GM19372 (cell line): ENCODE data around the gene MRPS15.
A peak's percentile ranks its signal among the peaks of the same experiment; 100 is the strongest.
"Not testable (repeated sequence)": the region's sequence is repeated elsewhere in the genome, so short reads cannot be mapped to it uniquely, and the experiment has no call there.

Source experiments
- ATAC-seq: cut with Tn5 transposase; IDR thresholded peaks from one replicate; pipeline ENCODE4 v1.9.1; 2021; ENCODE audit warnings: mild to moderate bottlenecking, low read depth, moderate library complexity; ENCODE audit not compliant: unreplicated experiment

Gene MRPS15

DNA sequence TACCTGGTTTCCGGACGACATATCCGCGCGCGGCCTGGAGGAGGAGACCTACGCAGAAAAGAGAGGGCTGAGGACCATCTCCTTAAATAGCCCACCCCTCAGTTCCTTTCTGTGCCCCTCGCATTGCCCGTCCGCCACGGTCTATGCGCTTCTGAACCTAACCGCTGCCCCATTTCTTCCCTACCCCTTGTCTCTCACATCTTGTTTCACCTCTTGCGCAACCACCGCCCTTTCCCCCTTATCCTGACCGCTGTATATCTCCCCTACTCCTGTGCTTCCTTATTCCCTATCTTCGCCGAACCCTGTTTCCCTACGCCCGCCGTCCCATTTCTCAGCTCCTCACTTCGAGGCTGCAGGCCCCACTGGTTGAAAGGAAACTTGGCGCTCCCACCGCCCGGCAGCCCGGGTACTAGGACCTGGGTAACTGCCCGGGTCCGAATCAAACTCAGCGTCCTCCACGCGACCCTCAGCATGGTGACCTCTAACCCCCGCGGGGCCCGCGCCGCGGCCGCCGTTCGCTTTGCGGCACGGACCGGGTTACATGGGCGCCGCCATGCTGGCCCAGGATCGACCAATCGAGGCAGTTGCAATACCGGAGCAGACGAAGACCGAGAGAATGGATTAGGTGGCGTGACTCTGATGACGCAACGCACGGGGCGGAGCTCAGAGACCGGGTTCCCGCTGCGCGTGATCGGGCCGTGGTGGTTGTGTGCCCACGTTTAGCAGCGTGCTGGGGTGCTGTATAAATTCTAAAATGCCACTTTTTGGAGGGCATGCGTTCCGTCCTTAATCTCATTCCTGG, at the start of gene MRPS15:
MRPS15 (minus strand) TSS at position 582 of the 802 bp plus-strand sequence; CDS start at position 473, 109 bp downstream.
- peak; percentile 94 for ATAC-seq

DNA sequence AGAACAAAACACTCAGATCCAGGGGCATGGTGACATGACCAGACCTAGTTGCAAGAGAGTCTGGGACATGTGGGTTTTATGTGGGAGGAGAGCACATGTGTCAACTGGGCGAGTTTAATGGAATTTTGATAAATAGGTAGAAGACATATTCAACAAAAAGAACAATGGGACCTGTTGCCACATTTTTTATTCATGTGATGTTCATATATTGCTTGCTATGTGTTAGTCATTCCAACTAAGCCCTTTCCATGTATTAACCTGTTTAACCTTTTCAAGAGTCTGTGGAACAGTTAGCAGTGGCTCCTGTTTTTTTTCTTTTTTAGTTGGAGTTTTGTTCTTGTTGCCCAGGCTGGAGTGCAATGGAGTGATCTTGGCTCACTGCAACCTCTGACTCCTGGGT, 48.7 kb upstream of the MRPS15 start:
- no peak for ATAC-seq

DNA sequence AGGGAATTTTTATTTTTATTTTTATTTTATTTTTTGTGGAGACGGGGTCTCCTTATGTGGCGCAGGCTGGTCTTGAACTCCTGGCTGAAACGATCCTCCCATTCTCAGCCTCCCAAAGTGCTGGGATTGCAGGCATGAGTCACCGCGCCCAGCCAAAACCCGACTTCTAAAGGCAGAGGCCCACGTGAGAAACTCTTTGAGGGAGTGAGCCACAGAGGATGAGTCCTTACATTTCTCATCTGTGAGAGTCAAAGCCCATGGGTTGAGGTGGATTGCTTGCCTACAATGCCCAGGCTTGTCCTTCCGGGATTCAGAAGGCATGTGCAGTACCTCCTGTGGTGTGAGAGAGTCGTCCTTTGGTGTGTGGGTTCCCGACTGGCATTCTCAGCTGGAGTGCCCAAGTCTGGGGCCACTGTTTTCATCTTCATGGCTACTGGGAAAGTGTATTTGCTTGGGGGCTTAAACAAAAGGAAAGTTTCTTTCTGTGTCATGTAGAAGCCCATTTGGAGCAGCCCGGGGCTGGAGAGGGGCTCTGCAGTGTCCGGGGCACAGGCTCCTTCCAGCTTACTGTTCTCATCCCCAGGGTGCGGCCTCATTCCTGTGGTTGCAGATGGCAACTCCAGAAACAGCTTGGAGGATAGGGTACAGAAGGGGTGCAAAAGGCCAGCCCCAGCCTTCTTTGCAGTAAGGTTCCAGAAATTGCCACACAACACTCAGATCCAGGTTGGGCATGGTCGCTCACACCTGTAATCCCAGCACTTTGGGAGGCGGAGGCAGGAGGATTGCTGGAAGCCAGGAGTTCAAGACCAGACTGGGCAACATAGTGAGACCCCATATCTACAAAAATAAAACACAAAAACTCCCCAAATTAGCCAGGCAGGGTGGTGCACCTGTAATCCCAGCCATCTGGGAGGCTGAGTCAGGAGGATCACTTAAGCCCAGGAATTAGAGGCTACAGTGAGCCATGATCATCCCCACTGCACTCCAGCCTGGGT, 47.9 kb upstream of the MRPS15 start:
- no peak for ATAC-seq

- not testable (repeated sequence) for ATAC-seq
Measured at GRCh38 chr1:36511220-36511619, 47.0 kb upstream of the MRPS15 start.

DNA sequence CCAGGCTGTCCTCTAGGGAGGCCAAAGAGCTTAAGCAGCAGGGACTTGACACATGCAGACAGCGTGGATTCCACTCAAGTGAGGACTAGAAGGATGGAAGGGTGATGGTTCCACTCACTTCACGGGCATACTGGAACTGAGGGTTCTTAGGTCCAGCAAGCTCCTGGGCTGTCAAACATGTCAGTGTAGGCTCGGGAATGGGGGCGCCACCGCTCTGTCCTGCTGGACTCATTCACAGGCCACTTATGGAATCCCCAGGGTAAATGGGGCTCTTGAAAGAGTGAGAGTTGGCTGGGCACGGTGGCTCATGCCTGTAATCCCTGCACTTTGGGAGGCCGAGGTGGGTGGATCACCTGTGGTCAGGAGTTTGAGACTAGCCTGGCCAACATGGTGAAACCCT, 46.2 kb upstream of the MRPS15 start:
- ATAC-seq = no peak

GRCh38 chr1:36508257-36508656, 44.1 kb upstream of the MRPS15 start:
- ATAC-seq = no peak

- ATAC-seq = no peak
Measured at GRCh38 chr1:36506276-36506920, 42.2 kb upstream of the MRPS15 start.

DNA sequence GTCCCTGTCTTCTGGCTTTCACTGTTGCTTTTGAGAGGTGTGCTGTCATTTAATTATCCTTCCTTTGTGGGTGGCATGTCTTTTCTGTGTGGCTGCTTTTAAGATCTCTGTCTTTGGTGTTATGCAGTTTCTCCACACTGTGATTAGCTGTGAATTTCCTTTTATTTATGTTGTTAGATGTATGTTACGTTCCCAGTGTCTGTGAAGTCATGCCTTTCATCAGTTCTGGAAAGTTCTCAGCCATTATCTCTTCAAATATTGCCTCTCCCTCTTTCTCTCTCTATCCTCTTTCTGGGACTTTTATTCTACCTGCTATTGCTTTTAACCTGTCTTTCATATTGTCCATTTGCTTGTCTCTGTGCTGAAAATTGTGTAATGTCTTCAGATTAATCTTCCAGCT, 39.5 kb upstream of the MRPS15 start:
- ATAC-seq = no peak

GRCh38 chr1:36503159-36503558, 39.0 kb upstream of the MRPS15 start:
- no peak for ATAC-seq

- ATAC-seq = no peak
Measured at GRCh38 chr1:36502616-36503015, 38.4 kb upstream of the MRPS15 start.

- not testable (repeated sequence) for ATAC-seq
Measured at GRCh38 chr1:36501911-36502310, 37.7 kb upstream of the MRPS15 start.

DNA sequence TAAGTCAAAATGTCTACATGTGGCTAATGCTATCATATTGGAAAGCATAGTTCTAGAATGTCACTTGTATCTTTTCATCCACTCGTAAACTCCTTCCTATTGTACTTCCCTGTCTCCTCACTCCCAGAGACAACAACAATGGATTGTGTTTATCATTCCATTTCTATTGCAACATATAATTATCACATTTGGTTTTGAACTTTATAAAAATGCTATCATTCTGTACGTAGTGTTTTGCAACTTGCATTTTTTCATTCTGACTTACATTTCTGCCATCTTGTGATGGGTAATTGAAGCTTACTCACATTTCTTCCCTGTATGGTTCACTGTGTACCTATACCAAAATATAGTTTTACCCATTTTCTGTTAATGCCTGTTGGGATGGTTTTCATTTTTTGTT, 33.0 kb upstream of the MRPS15 start:
- ATAC-seq = no peak

DNA sequence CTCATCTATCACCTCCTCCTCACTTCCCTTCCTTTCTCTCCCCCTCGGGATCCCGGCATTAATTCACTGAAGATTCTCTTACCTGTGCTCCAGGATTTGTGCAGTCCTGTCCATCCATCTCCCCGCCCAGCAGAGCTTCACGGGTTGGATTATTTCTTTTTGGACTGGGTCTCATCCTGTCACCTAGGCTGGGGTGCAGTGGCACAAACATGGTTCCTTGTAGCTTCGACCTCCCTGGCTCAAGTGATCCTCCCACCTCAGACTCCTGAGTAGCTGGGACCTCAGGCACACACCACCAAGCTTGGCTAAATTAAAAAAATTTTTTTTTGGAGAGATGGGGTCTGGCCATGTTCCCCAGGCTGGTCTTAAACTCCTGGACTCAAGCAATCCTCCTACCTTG, 30.8 kb upstream of the MRPS15 start:
- ATAC-seq = no peak

DNA sequence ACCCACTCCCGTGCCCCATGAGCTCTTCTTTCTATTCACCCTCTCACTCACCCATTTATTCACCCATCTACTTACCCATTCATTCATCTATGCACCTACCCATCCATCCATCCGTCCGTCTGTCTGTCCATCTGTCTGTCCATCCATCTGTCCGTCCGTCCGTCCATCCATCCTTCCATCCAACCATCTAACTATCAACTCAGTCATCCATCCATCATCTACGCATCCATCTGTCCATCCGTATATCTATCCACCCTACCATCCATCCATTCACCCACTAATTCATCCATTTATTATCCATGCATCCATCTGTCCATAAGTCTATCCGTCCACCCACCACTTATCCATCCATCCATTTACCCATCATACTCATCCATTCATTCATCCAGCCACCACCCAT, 29.3 kb upstream of the MRPS15 start:
- no peak for ATAC-seq

DNA sequence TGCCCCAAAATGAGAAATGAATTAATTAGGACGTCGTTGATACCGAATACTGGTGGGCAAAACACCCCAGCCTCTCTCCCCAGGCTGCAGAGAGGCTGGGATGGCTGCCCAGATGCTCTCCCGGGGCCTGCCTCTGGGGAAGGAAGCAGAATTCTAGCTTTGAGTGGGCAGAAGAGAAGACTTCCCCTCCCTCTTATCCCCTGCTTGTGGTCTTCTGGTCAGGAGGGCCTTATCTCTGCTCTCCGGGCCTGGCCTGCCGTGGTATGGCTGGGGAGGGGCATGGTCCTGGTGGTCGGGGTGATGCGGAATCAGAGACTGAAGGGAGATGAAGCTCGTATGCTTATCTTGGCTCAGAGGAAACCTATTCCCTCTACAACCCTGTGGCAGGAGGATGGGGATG, 28.3 kb upstream of the MRPS15 start:
- no peak for ATAC-seq

DNA sequence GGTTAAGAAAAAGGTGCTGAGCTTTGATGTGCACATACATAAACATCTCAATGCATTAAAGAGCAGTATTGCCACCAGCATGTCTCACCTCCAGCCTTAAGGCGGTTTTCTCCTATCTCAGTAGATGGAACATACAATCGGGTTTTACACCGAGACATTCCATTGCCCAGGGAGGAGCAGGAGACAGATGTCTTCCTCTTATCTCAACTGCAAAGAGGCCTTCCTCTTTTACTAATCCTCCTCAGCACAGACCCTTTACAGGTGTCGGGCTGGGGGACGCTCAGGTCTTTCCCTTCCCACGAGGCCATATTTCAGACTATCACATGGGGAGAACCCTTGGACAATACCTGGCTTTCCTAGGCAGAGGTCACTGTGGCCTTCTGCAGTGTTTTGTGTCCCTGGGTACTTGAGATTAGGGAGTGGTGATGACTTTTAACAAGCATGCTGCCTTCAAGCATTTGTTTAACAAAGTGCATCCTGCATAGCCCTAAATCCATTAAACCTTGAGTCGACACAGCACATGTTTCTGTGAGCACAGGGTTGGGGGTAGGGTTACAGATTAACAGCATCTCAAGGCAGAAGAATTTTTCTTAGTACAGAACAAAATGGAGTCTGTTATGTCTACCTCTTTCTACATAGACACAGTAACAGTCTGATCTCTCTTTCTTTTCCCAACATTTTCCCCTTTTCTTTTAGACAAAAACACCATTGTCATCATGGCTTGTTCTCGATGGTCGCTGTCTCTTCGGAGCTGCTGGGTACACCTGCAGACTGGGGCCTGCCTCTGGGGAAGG, 25.3 kb upstream of the MRPS15 start:
- not testable (repeated sequence) for ATAC-seq

DNA sequence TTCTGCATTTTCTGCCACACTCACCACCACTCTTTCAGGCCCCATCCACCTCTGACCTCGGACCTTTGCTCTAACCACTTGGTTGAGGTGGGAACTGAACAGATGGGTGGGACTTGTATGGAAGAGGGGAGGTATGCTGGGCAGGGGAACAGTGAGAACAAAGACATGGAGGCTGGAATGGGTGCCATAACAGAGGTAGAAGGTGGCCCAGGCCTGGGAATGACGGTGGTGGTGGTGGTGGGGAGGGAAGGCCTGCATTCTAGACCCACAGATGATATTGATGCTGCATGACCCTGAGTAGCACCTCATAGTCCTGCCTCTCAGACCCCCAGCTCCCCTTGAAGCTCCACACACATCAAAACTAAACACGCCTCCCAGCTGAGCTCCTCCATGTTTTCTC, 23.7 kb upstream of the MRPS15 start:
- no peak for ATAC-seq

DNA sequence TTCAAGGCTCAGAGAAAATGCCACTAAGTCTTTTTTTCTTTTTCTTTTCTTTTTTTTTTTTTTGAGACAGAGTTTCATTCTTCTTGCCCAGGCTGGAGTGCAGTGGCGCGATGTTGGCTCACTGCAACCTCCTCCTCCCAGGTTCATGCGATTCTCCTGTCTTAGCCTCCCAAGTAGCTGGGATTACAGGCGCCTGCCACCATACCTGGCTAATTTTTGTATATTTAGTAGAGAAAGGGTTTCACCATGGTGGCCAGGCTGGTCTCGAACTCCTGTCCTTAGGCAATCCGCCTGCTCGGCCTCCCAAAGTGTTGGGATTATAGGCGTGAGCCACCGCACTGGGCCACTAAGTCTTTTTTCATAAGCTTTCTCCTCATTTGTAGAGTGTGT, 23.1 kb upstream of the MRPS15 start:
- ATAC-seq = not testable (repeated sequence)

DNA sequence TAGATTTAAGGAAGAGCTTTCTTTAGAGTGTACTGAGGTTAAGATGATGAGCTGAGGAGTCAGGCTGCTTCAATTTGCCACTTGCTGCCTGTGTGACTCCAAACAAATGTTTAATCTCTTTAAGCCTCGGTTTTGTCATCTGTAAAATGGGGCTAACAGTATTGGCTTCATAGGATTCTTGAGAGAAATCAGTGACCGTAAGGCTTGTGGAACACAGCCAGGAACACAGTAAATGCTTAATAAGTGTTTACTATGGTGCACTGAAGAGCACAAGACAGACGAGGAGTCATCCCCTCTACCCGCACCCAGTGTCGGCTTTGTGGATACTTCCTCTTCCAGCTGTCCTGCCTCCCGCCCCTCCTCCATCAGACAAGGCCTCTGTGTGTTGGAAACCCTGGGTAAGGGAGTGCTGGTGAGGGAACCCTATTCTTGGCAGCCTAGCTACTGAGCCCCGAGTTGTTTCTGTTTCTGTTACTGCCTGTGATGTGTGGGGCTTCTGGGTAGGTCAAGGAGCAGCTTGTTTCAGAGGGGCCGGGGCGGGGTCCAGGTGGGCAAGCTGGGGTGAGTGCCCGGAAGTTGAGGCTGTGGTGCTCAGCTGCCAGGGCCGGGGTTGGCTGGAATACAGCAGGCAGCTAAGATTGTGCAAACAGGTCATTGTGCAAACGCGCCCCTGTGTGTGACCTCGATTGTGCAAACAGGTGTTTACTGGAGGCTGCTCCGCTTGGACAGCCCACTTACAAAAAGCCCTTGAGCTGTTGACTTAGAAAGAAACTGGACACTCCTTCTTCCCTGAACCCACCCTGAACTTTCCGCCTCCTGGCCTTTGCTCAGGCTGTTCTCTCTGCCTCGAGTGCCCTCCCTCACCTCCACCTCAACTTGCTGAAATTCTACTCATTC, 22.5 kb upstream of the MRPS15 start:
- no peak for ATAC-seq
